K562 (cell line): ENCODE measurements around the gene ARHGEF12. TPM values are rescaled to one million over a fixed set of nuclear protein-coding genes. Genes with fewer than 3 reads are reported as not detected.

ENCODE experiments used
- ATAC-seq: fragments of 200-7000 bp; cut with Tn5 transposase; 3 replicates; pipeline ENCODE4 v1.9.1; 2020; ENCODE audit warnings: moderate library complexity
- BruUV-seq: library from RNA; stranded (reverse); fragments of 400-500 nt; replicated peaks from 2 replicates; lab custom pipeline; 2021; lab: Mats Ljungman, UMichigan
- CTCF ChIA-PET: fragments of 300-600 bp; formaldehyde crosslinking; extraction: SDS; loops from one replicate; lab custom pipeline; 2021; ENCODE audit warnings: low intra/inter-chr PET ratio; lab: Yijun Ruan, JAX
- POLR2A ChIA-PET: fragments of 300-600, 350-650 bp; sonication (Branson Sonifier 250); formaldehyde crosslinking; extraction: SDS; loops from one replicate; lab custom pipeline; 2021; ENCODE audit warnings: antibody characterized with exemption, inconsistent platforms; lab: Yijun Ruan, JAX
- DNase-seq, 4 experiments: peaks; one replicate each; pipeline versions ENCODE4 v3.0.0 to v3.0.0-alpha.2; 2011 to 2018; ENCODE audit warnings: low spot score in 3 of 4, mixed read lengths in 3 of 4; ENCODE audit errors: extremely low read depth in 1 of 4
- FAIRE-seq: peaks from 2 replicates; lab custom pipeline; 2011; peaks lifted over from hg19 to GRCh38; lab: Jason Lieb, UNC
- H2AFZ ChIP-seq: 2 replicates; pipeline ENCODE4 v1.6.0; 2011; ENCODE audit warnings: low read depth, low read length, control low read depth, inconsistent platforms
- H3K27ac ChIP-seq: fragments of 200-600 bp; 3 replicates; pipeline ENCODE4 v1.8.0; 2011; ENCODE audit warnings: low read depth, mild to moderate bottlenecking, control low read depth, inconsistent platforms, low read length, moderate library complexity, mixed read lengths; ENCODE audit errors: extremely low read depth
- H3K27me3 ChIP-seq, 2 experiments: fragments of 300-600 bp in 1 of 2; 2 replicates in 1 of 2; 3 replicates in 1 of 2; pipeline versions ENCODE4 v1.6.0 to v1.8.0; 2011; ENCODE audit warnings: inconsistent platforms in 2 of 2, low read length in 2 of 2, mild to moderate bottlenecking in 1 of 2, mixed read lengths in 1 of 2, moderate library complexity in 1 of 2; ENCODE audit not compliant: control insufficient read depth in 2 of 2, insufficient read depth in 2 of 2
- H3K36me3 ChIP-seq: fragments of 300-600 bp; 3 replicates; pipeline ENCODE4 v1.8.0; 2011; ENCODE audit warnings: mild to moderate bottlenecking, low read length, inconsistent platforms; ENCODE audit not compliant: control insufficient read depth, insufficient read depth
- H3K4me1 ChIP-seq, 2 experiments: fragments of 200-600 bp in 1 of 2; replicated peaks in 1 of 2; 2 replicates in 1 of 2; 3 replicates in 1 of 2; pipeline versions ENCODE4 v1.5.1 to v1.8.0; 2011; ENCODE audit warnings: inconsistent platforms in 2 of 2, low read length in 2 of 2, mild to moderate bottlenecking in 1 of 2, mixed read lengths in 1 of 2, moderate library complexity in 1 of 2; ENCODE audit not compliant: control insufficient read depth in 2 of 2, insufficient read depth in 2 of 2
- H3K4me2 ChIP-seq: 2 replicates; pipeline ENCODE4 v1.6.1; 2011; ENCODE audit warnings: low read length, control low read depth, inconsistent platforms, mixed read lengths; ENCODE audit not compliant: insufficient read depth
- H3K4me3 ChIP-seq: fragments of 200-600 bp; sonication (generic), shearing (Covaris generic); 2 replicates; pipeline ENCODE4 v1.5.1; 2016; ENCODE audit warnings: control low read depth, inconsistent platforms
- H3K79me2 ChIP-seq: fragments of 200-600 bp; 3 replicates; pipeline ENCODE4 v1.8.0; 2011; ENCODE audit warnings: low read length, inconsistent platforms; ENCODE audit not compliant: control insufficient read depth, insufficient read depth
- H3K9ac ChIP-seq, 2 experiments: 2 replicates each; pipeline versions ENCODE4 v1.6.0 to v1.6.1; 2011; ENCODE audit warnings: low read depth in 2 of 2, low read length in 2 of 2, control low read depth in 1 of 2, inconsistent platforms in 1 of 2, mild to moderate bottlenecking in 1 of 2, mixed read lengths in 1 of 2; ENCODE audit not compliant: insufficient read depth in 1 of 2
- H3K9me1 ChIP-seq: one replicate; pipeline ENCODE4 v1.6.0; 2011; ENCODE audit warnings: inconsistent platforms, mild to moderate bottlenecking, low read length, moderate library complexity; ENCODE audit not compliant: control insufficient read depth, insufficient read depth
- H3K9me3 ChIP-seq: replicated peaks from 2 replicates; pipeline ENCODE4 v1.5.1; 2011; ENCODE audit warnings: low read depth, low read length, inconsistent platforms; ENCODE audit not compliant: control insufficient read depth, insufficient read depth
- H4K20me1 ChIP-seq: replicated peaks from 2 replicates; pipeline ENCODE4 v1.6.1; 2011; ENCODE audit warnings: low read length, inconsistent platforms, mixed read lengths; ENCODE audit not compliant: control insufficient read depth, insufficient read depth
- ADNP ChIP-seq: fragments of 200-800 bp; sonication (Bioruptor generic); IDR thresholded peaks from 2 replicates; pipeline ENCODE4 v1.6.1; 2016; ENCODE audit warnings: missing genetic modification characterization, missing compliant biosample characterization
- BRCA1 ChIP-seq, 2 experiments: fragments of 450-650 bp in 1 of 2; sonication (generic) in 1 of 2; formaldehyde crosslinking in 1 of 2; IDR thresholded peaks; 2 replicates each; pipeline versions ENCODE4 v1.5.0 to v1.6.1; 2017 to 2020; ENCODE audit warnings: mild to moderate bottlenecking in 1 of 2, missing genetic modification reagents in 1 of 2
- E4F1 ChIP-seq: fragments of 250-450 bp; sonication (Bioruptor Pico); IDR thresholded peaks from 2 replicates; pipeline ENCODE4 v1.5.0; 2021; ENCODE audit warnings: mild to moderate bottlenecking, borderline replicate concordance
- ELK3 ChIP-seq: fragments of 450-650 bp; formaldehyde crosslinking; IDR thresholded peaks from 2 replicates; pipeline ENCODE4 v1.4.0; 2020; ENCODE audit warnings: mild to moderate bottlenecking
- ILF3 ChIP-seq: fragments of 450-650 bp; IDR thresholded peaks from 2 replicates; pipeline ENCODE4 v1.6.1; 2018; ENCODE audit warnings: antibody characterized with exemption, mild to moderate bottlenecking, moderate library complexity, borderline replicate concordance
- NCOA4 ChIP-seq: fragments of 450-650 bp; IDR thresholded peaks from 2 replicates; pipeline ENCODE4 v1.6.1; 2018; ENCODE audit warnings: mild to moderate bottlenecking; ENCODE audit not compliant: partially characterized antibody
- NFYB ChIP-seq: IDR thresholded peaks from 2 replicates; pipeline ENCODE4 v1.6.1; 2011; ENCODE audit warnings: mild to moderate bottlenecking, moderate library complexity; ENCODE audit not compliant: insufficient read length; ENCODE audit errors: extremely low read depth
- PKNOX1 ChIP-seq: fragments of 450-650 bp; IDR thresholded peaks from 2 replicates; pipeline ENCODE4 v1.6.1; 2016
- POLR2G ChIP-seq: fragments of 200-400 bp; formaldehyde crosslinking; IDR thresholded peaks from 2 replicates; pipeline ENCODE4 v1.6.1; 2017; ENCODE audit warnings: low read depth, mild to moderate bottlenecking, antibody characterized with exemption, low read length, moderate library complexity
- SMARCE1 ChIP-seq: fragments of 450-650 bp; IDR thresholded peaks from 2 replicates; pipeline ENCODE4 v1.7.1; 2016; ENCODE audit warnings: mild to moderate bottlenecking
- ZKSCAN8 ChIP-seq: fragments of 200-800 bp; sonication (Bioruptor generic); IDR thresholded peaks from 2 replicates; pipeline ENCODE4 v1.6.1; 2016; ENCODE audit warnings: missing genetic modification characterization, missing compliant biosample characterization
- ZNF217 ChIP-seq: sonication (generic); formaldehyde crosslinking; IDR thresholded peaks from 2 replicates; pipeline ENCODE4 v1.8.0; 2022; ENCODE audit warnings: mild to moderate bottlenecking, missing genetic modification reagents
- ZNF436 ChIP-seq: fragments of 250-450, 450-650 bp; sonication (Bioruptor Pico); formaldehyde crosslinking; IDR thresholded peaks from 2 replicates; pipeline ENCODE4 v1.7.0; 2020; ENCODE audit warnings: mild to moderate bottlenecking
- ZNF639 ChIP-seq, 2 experiments: fragments of 200-800 bp in 1 of 2; sonication (Bioruptor generic) in 1 of 2; sonication (generic) in 1 of 2; formaldehyde crosslinking in 1 of 2; IDR thresholded peaks in 1 of 2; conservative IDR thresholded peaks in 1 of 2; 2 replicates each; pipeline versions ENCODE4 v1.5.0 to v1.6.1; 2016 to 2020; ENCODE audit warnings: missing compliant biosample characterization in 1 of 2, missing genetic modification characterization in 1 of 2, missing genetic modification reagents in 1 of 2
- WGBS: fragments of 100-300 bp; shearing (Covaris generic); methylation state at CpG from one replicate; pipeline ENCODE4 v1.1.6; 2016; ENCODE audit warnings: low coverage, mixed read lengths; ENCODE audit not compliant: insufficient coverage; ENCODE audit errors: missing lambda C conversion rate; 5-methylcytosine and 5-hydroxymethylcytosine counted together
- in situ Hi-C: fragments of 300-500 bp; cut with MboI; formaldehyde crosslinking; loops from 4 replicates; pipeline ENCODE4 v1.15.0; 2018; ENCODE audit warnings: inconsistent platforms, mixed read lengths
- intact Hi-C: fragments of 100-400 bp; cut with micrococcal nuclease; formaldehyde crosslinking; loops from 2 replicates; pipeline ENCODE4 v1.14.2; 2022
- polyA plus RNA-seq, 8 experiments: library from polyadenylated mRNA; depleted of rRNA in 4 of 8; stranded (reverse) in 5 of 8; unstranded in 3 of 8; fragments of >200 nt; fragmentation: Nextera tagmentation in 2 of 8; fragmentation: Illumina TruSeq in 1 of 8; extraction: Ambion mirVana in 2 of 8; extraction: Trizol in 1 of 8; gene quantifications; 2 replicates each; pipeline versions ENCODE4 v1.2.1 to v1.2.3, GENCODE V29; 2011 to 2014; ENCODE audit warnings: inconsistent platforms in 1 of 8, missing spikeins in 1 of 8
- total RNA-seq, 7 experiments: library from RNA; depleted of rRNA in 6 of 7; stranded (reverse); fragments of >200 nt in 6 of 7; fragmentation: Illumina TruSeq in 2 of 7; extraction: Trizol in 2 of 7; gene quantifications; 2 replicates each; pipeline versions ENCODE4 v1.2.1 to v1.2.3, GENCODE V29; 2011 to 2021; ENCODE audit warnings: low replicate concordance in 1 of 7

The ARHGEF12 gene
- total and polyA plus RNA-seq, 9 of the 15 experiments (the other 6 are each of a cell fraction or from before 2014, with no cell fraction given), result 3.5 to 51.7 (median 29.5) TPM

- Histone ChIP-seq H3K27ac (peak overlapping the region; percentile 2; the same call in 1 of the 3 replicates), H3K4me2 (no peak overlapping the region), H4K20me1 (no peaks in the 10 kb centered on the region), H3K4me1 (no peaks in the 10 kb centered on the region; a peak in 1 of 5 replicates), H3K9me1 (no peaks in the 10 kb centered on the region), H3K79me2 (no peaks in the 10 kb centered on the region), H3K9me3 (no peaks in the 10 kb centered on the region), H2AFZ (no peak overlapping the region), H3K9ac (no peak overlapping the region), H3K27me3 (no peaks in the 10 kb centered on the region), H3K4me3 (no peak overlapping the region), H3K36me3 (peaks cover 44% of the 10 kb centered on the region)
- ChIA-PET CTCF (no interaction called here), POLR2A (interaction anchor here (1.2 kb wide), 1 partner anchor 8 kb away, joined by 5 read pairs; no protein-coding TSS in a partner anchor)
- no TSS peak for BruUV-seq
- FAIRE-seq (peak; percentile 59), DNase-seq (peak; percentile 11 to 51 (median 20)), ATAC-seq (peak; percentile 70)
- intact Hi-C loops (no loop called here), in situ Hi-C loops (no loop called here)
- WGBS, result 30% methylated on average over 4 of the region's 4 CpGs
- no peak for TF ChIP-seq BRCA1 (IDR thresholded peaks at IDR 0.05)
- TF ChIP-seq BRCA1 (CRISPR knock-in tag; IDR thresholded peaks at IDR 0.05), result no peak
- no peak for TF ChIP-seq ZNF217 (CRISPR knock-in tag)
- no peak for TF ChIP-seq ZNF436 (CRISPR knock-in tag)
- TF ChIP-seq SMARCE1, result peak; percentile 82
- TF ChIP-seq ELK3 (CRISPR knock-in tag), result no peak
- TF ChIP-seq ADNP (tag), result no peak
- 0 out of 2 replicates have a peak, but pooled peaks have one; percentile 7 for TF ChIP-seq PKNOX1
- TF ChIP-seq NFYB, result no peak
- TF ChIP-seq POLR2G, result no peak
- TF ChIP-seq NCOA4, result no peak
- TF ChIP-seq ZKSCAN8 (CRISPR knock-in tag), result no peak
- TF ChIP-seq E4F1 (CRISPR knock-in tag), result no peak
- no peak for TF ChIP-seq ZNF639 (CRISPR knock-in tag; conservative IDR thresholded peaks at IDR 0.05 in 1 of 2, IDR thresholded peaks at IDR 0.05 in 1 of 2)
- TF ChIP-seq ILF3, result no peak
These were observed 96.1 kb downstream of the ARHGEF12 start for GRCh38 chr11:120432056-120433018.
